ENCODE data around the gene PCCA. TPM values are rescaled to one million over a fixed set of nuclear protein-coding genes. Genes with fewer than 3 reads are reported as not detected.
"Not testable (repeated sequence)": the region's sequence is repeated elsewhere in the genome, so short reads cannot be mapped to it uniquely, and the experiment has no call there.

Gene PCCA
- total RNA-seq, 1 experiment from 2014 or later: 28.3 TPM

GRCh38 chr13:100365680-100366079, 276.8 kb downstream of the PCCA start:
- Histone ChIP-seq H3K4me3 (no peak overlapping the region), H3K9me3 (replicated peaks) (no peaks in the 10 kb centered on the region), H3K27ac (no peak overlapping the region), H3K36me3 (no peaks in the 10 kb centered on the region), H3K4me1 (replicated peaks) (peaks cover 38% of the 10 kb centered on the region), H3K27me3 (replicated peaks) (no peaks in the 10 kb centered on the region)
- no peak for DNase-seq (ENCODE audit: low read depth in 1 of 2, low spot score in 2 of 2)

DNA sequence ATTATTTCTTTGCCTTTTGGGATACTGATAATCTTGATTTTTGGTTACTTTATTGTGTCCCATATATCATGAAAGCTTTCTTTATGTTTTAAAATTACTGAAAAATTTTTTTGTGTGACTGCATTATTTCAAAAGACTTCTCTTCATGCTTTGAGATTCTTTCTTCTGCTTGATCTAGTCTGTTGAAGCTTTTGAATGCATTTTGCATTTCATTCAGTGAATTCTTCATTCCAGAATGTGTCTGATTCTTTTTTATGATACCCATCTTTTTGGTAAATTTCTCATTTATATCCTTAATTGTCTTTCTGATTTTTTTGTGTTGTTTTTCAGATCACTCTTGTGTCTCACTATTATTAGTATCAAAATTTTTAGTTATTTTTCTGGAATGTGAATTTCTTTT, 289.6 kb downstream of the PCCA start:
- no peak overlapping the region for H3K27ac ChIP-seq
- H3K27me3 ChIP-seq (replicated peaks): no peaks in the 10 kb centered on the region
- no peaks in the 10 kb centered on the region for H3K9me3 ChIP-seq (replicated peaks)
- DNase-seq (ENCODE audit: low read depth in 1 of 2, low spot score in 2 of 2): no peak
- peaks cover 9% of the 10 kb centered on the region for H3K4me1 ChIP-seq (replicated peaks)
- H3K4me3 ChIP-seq: no peak overlapping the region
- 0 out of 2 replicates have a peak, but pooled peaks cover 3% of the 10 kb centered on the region for H3K36me3 ChIP-seq

- Histone ChIP-seq H3K27ac (no peak overlapping the region), H3K36me3 (0 out of 2 replicates have a peak, but pooled peaks cover 3% of the 10 kb centered on the region), H3K4me1 (replicated peaks) (peaks cover 11% of the 10 kb centered on the region), H3K9me3 (replicated peaks) (no peaks in the 10 kb centered on the region), H3K27me3 (replicated peaks) (no peaks in the 10 kb centered on the region), H3K4me3 (no peak overlapping the region)
- DNase-seq (ENCODE audit: low read depth in 1 of 2, low spot score in 2 of 2): no peak
Measured at GRCh38 chr13:100381595-100382224, 292.8 kb downstream of the PCCA start.

GRCh38 chr13:100382785-100383184, 293.9 kb downstream of the PCCA start:
- no peaks in the 10 kb centered on the region for H3K27me3 ChIP-seq (replicated peaks)
- no peak overlapping the region for H3K4me3 ChIP-seq
- H3K9me3 ChIP-seq (replicated peaks): no peaks in the 10 kb centered on the region
- 0 out of 2 replicates have a peak, but pooled peaks cover 3% of the 10 kb centered on the region for H3K36me3 ChIP-seq
- H3K4me1 ChIP-seq (replicated peaks): peaks cover 11% of the 10 kb centered on the region
- no peak for DNase-seq (ENCODE audit: low read depth in 1 of 2, low spot score in 2 of 2)
- H3K27ac ChIP-seq: no peak overlapping the region

DNA sequence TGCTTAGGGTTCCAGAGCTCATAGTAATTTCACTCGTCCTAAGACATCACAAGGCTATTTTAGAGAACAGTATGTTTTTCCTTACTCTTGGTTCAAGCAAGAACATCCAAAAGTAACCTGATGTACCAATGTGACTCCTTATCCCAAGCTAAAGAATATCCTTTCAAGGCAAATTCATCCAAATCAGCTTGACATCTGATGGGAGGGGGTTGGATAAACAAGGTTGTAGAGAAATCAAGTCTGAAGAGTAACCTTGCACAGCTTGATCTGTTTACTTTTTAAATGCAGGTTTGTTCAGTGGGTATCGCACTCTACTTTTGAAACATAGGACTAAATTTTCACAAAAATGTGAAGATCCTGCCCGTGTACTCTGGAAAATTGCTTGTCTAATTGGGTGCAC, 298.5 kb downstream of the PCCA start:
- H3K4me3 ChIP-seq: no peak overlapping the region
- H3K9me3 ChIP-seq (replicated peaks): no peaks in the 10 kb centered on the region; the same call in 1 of the 2 replicates
- H3K27me3 ChIP-seq (replicated peaks): no peaks in the 10 kb centered on the region
- H3K36me3 ChIP-seq: peaks cover 3% of the 10 kb centered on the region; the same call in 1 of the 2 replicates
- DNase-seq (ENCODE audit: low read depth in 1 of 2, low spot score in 2 of 2): no peak
- H3K4me1 ChIP-seq (replicated peaks): peaks cover 24% of the 10 kb centered on the region
- H3K27ac ChIP-seq: no peak overlapping the region

- DNase-seq (ENCODE audit: low read depth in 1 of 2, low spot score in 2 of 2); H3K27ac ChIP-seq; H3K27me3 ChIP-seq (replicated peaks); H3K4me3 ChIP-seq; H3K9me3 ChIP-seq (replicated peaks); H3K36me3 ChIP-seq: not testable (repeated sequence)
- peaks cover 24% of the 10 kb centered on the region for H3K4me1 ChIP-seq (replicated peaks)
Measured at GRCh38 chr13:100388150-100388549, 299.3 kb downstream of the PCCA start.

DNA sequence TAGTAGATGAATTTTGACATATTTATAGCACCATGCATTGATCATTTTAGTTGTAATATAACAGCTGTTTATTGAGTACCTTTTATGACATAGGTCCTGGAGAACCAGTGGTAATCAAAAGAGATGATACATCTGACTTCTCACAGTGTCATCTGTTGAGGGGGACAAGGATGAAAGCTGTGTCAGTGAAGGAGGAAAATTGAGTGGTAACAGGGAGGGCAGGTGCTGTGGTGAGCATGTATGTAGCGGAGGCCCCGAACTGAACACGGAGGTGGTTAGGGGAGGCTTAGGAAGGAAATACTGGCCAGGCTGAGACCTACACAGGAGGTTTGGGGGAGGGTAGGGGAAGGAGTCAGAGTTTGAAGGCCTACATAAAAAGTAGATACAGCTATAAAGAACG, 300.0 kb downstream of the PCCA start:
- Histone ChIP-seq H3K4me3 (no peak overlapping the region), H3K27ac (no peak overlapping the region), H3K9me3 (replicated peaks) (no peaks in the 10 kb centered on the region; the same call in 1 of the 2 replicates), H3K36me3 (peaks cover 3% of the 10 kb centered on the region; the same call in 1 of the 2 replicates), H3K27me3 (replicated peaks) (no peaks in the 10 kb centered on the region), H3K4me1 (replicated peaks) (peaks cover 27% of the 10 kb centered on the region)
- no peak for DNase-seq (ENCODE audit: low read depth in 1 of 2, low spot score in 2 of 2)

- Histone ChIP-seq H3K27ac (no peak overlapping the region), H3K9me3 (replicated peaks) (no peaks in the 10 kb centered on the region; the same call in 1 of the 2 replicates), H3K4me1 (replicated peaks) (peaks cover 34% of the 10 kb centered on the region), H3K27me3 (replicated peaks) (no peaks in the 10 kb centered on the region), H3K36me3 (peaks cover 3% of the 10 kb centered on the region; the same call in 1 of the 2 replicates), H3K4me3 (no peak overlapping the region)
- no peak for DNase-seq (ENCODE audit: low read depth in 1 of 2, low spot score in 2 of 2)
Measured at GRCh38 chr13:100389617-100390016, 300.7 kb downstream of the PCCA start.

DNA sequence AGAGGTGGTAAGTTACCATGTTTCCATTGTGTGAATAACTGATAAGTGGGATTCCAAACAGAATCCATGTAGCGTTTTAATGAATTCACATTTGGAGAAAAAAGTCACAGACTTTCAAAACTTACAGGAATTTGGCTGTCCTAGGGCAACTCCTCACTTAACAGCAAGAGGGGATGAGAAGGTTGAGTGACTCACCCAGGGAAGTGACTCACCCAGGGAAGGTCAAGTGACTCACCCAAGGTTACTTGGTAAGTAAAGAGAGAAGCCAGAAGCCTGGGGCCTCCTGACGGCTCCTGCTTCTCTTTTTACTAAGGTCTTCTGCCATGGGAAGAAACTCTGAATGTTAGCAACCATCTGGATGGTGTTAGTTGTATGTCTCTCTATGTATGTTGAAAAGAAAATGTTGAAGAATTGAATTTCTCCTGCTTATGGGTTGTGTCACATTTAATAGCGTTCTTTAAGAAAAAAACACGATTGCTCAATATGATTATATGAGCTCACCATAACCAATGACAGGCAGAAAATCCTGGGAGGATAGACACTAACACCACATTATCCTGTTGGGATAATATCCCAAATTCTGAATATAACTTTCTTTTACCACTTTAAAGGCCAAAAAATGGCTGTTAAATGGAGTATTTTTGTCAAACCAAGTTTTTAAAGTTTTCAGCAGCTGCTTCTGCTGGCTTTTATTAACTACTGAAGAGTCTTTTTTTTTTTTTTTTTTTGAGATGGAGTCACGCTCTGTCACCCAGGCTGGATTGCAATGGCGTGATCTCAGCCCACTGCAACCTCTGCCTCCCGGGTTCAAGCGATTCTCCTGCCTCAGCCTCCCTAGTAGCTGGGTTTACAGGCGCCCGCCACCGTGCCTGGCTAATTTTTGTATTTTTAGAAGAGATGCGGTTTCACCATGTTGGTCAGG, 304.1 kb downstream of the PCCA start:
- no peak overlapping the region for H3K4me3 ChIP-seq
- H3K36me3 ChIP-seq: peaks cover 3% of the 10 kb centered on the region; the same call in 1 of the 2 replicates
- H3K4me1 ChIP-seq (replicated peaks): peaks cover 41% of the 10 kb centered on the region
- DNase-seq (ENCODE audit: low read depth in 1 of 2, low spot score in 2 of 2): peak; percentile 93 to 95
- H3K27ac ChIP-seq: peak overlapping the region; percentile 91
- H3K9me3 ChIP-seq (replicated peaks): no peaks in the 10 kb centered on the region; the same call in 1 of the 2 replicates
- no peaks in the 10 kb centered on the region for H3K27me3 ChIP-seq (replicated peaks)

DNA sequence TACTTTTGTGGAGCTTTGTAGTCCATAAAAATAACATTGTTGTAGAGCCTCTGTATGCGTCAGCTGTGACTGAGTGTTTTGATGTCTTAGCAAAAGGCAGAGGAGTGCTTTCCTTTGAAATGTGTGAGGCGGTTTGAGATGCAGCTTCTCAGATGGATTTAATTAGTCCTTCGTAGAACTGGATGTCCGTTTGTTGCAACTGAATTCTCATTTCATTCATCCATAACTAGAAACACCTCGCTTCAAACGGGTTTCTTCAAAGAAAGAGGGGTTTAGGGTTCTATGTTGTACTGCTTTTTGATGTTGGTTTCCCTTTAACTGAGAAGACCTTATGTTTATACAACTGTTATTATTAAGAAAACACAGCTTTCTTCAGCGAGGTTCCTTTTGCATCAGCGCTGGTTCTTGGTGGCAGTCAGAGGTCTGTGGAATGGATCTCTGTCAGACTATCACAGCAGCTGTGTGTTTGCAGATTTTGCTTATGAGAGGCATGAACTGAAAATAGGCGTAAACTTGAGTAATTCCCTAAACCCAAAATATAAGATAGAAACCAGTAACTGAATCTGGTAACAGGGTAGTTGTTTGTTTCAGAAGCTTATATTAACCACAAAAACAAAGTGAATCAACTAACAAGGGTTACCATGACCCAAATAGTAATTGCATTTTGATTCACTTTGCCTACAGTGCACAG, 305.3 kb downstream of the PCCA start:
- Histone ChIP-seq H3K4me1 (replicated peaks) (peaks cover 41% of the 10 kb centered on the region), H3K9me3 (replicated peaks) (no peaks in the 10 kb centered on the region; the same call in 1 of the 2 replicates), H3K36me3 (peaks cover 3% of the 10 kb centered on the region; the same call in 1 of the 2 replicates), H3K27ac (peak overlapping the region; percentile 91), H3K27me3 (replicated peaks) (no peaks in the 10 kb centered on the region), H3K4me3 (peak overlapping the region; percentile 23)
- DNase-seq (ENCODE audit: low read depth in 1 of 2, low spot score in 2 of 2): peak; percentile 63 to 85

DNA sequence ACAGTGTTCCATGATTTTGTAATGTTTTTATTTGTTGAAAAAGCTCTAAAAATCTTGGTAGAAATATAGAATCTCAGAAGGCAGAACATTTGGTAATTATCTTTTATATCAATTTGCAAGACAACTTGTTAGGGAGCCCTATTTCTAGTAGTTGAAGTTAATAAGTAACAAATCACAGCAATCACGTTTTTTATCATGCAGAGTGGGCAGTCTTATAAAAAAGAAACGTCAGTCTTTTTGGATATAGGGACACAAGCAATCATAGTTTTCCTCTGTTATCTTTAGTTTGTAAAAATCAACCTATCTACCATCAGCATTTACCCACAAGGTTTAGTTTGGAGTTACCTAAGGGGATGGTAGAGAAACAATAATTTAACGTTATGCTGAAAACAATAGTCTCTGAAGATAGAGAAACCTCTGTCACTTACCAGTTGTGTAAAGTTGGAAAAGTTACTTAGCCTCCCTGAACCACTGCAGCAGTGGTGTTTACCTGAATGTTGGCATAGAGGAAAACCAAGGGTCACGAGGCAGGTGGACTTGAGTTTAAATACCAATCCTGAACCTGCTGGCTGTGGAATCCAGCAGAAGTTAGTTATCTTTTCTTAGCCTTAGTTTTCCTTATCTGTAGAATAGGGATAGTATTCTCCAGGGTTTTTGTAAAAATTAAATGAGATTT, 306.9 kb downstream of the PCCA start:
- peaks cover 3% of the 10 kb centered on the region; the same call in 1 of the 2 replicates for H3K36me3 ChIP-seq

DNA sequence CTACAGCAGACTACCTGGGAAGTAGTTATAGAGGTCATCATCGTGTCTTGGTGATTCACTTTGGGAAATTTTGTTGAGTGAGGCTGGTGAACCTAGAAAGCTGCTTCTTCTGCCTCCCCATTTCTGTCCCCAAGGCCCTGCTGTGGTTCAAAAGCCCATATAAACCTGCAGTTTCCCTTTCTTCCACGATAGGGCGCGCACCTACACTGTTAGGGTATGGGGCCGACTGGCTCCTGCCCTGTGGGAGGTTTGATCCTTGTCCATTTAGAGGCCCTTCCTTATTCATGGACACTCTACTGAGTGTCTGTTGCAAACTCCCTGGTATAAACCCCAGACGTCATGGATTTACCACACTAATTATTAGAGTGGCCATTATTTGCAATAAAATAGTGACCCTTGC, 307.9 kb downstream of the PCCA start:
- no peaks in the 10 kb centered on the region; the same call in 1 of the 2 replicates for H3K9me3 ChIP-seq (replicated peaks)
- peaks cover 34% of the 10 kb centered on the region for H3K4me1 ChIP-seq (replicated peaks)
- no peak for DNase-seq (ENCODE audit: low read depth in 1 of 2, low spot score in 2 of 2)
- H3K27ac ChIP-seq: no peak overlapping the region
- no peaks in the 10 kb centered on the region for H3K27me3 ChIP-seq (replicated peaks)
- H3K36me3 ChIP-seq: no peaks in the 10 kb centered on the region
- H3K4me3 ChIP-seq: no peak overlapping the region

More for the DNA sequence above, 306.9 kb downstream of the PCCA start:
- no peak for DNase-seq (ENCODE audit: low read depth in 1 of 2, low spot score in 2 of 2)
- Histone ChIP-seq H3K9me3 (replicated peaks) (no peaks in the 10 kb centered on the region; the same call in 1 of the 2 replicates), H3K4me3 (no peak overlapping the region), H3K27me3 (replicated peaks) (no peaks in the 10 kb centered on the region), H3K4me1 (replicated peaks) (peaks cover 41% of the 10 kb centered on the region), H3K27ac (0 out of 2 replicates have a peak overlapping the region, but pooled peaks have one; percentile 91)

DNA sequence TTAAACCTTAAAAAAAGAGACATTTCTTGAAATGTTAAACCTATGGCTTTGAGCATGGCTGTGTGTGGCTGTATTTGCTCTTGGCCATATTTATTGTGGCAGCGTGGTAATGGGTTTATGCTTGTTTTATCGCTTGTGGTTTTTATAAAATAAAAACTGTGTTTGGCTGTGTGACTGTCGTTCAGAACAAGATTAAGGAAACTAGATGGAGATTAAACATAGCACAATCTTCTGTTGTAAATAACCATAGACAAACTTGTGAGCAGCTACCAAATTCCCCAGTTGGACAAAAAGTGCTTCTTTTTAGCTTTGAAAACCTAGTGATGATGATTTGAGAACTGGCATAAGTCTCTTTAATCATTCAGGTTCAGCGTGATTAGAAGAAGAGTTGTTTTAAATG, 308.7 kb downstream of the PCCA start:
- no peaks in the 10 kb centered on the region for H3K27me3 ChIP-seq (replicated peaks)
- no peaks in the 10 kb centered on the region for H3K9me3 ChIP-seq (replicated peaks)
- no peak overlapping the region for H3K4me3 ChIP-seq
- DNase-seq (ENCODE audit: low read depth in 1 of 2, low spot score in 2 of 2): no peak
- H3K4me1 ChIP-seq (replicated peaks): peaks cover 26% of the 10 kb centered on the region
- H3K27ac ChIP-seq: no peak overlapping the region
- H3K36me3 ChIP-seq: no peaks in the 10 kb centered on the region
